ENCODE results near the gene DYRK2.

- no peak for TF ChIP-seq CTCF (IDR thresholded peaks at IDR 0.05)
- TF ChIP-seq POLR2A (IDR thresholded peaks at IDR 0.05) = no peak
Measured at GRCh38 chr12:67632005-67632404, 16.5 kb upstream of the DYRK2 start.
